BE2C (cell line): ENCODE measurements around the gene CLEC16A.
A peak's percentile ranks its signal among the peaks of the same experiment; 100 is the strongest.
"Not testable (repeated sequence)": the region's sequence is repeated elsewhere in the genome, so short reads cannot be mapped to it uniquely, and the experiment has no call there.

Source experiments
- DNase-seq: peaks from one replicate; pipeline ENCODE4 v3.0.0-alpha.2; 2020
- H3K27me3 ChIP-seq: fragments of 250-450 bp; sonication (Bioruptor Pico); 2 replicates; pipeline ENCODE4 v1.5.1; 2020; ENCODE audit warnings: mild to moderate bottlenecking
- H3K36me3 ChIP-seq: fragments of 250-450 bp; sonication (Bioruptor Pico); 2 replicates; pipeline ENCODE4 v1.5.1; 2020; ENCODE audit warnings: mild to moderate bottlenecking
- H3K4me1 ChIP-seq: fragments of 250-450 bp; sonication (Bioruptor Pico); 2 replicates; pipeline ENCODE4 v1.5.1; 2020
- H3K4me3 ChIP-seq: 2 replicates; pipeline ENCODE4 v1.5.1; 2011; ENCODE audit warnings: low read depth, low read length
- H3K9me3 ChIP-seq: fragments of 250-450 bp; sonication (Bioruptor Pico); 2 replicates; pipeline ENCODE4 v1.5.1; 2020
- CTCF ChIP-seq: IDR thresholded peaks from 2 replicates; pipeline ENCODE4 v1.5.1; 2012; ENCODE audit warnings: mild to moderate bottlenecking, low read depth, low read length

CLEC16A gene

GRCh38 chr16:10966129-10966528 lies 21.8 kb downstream of the CLEC16A start:
- Histone ChIP-seq H3K9me3 (no peaks in the 10 kb centered on the region), H3K4me1 (peaks cover 6% of the 10 kb centered on the region; the same call in 1 of the 2 replicates), H3K36me3 (peaks cover 21% of the 10 kb centered on the region), H3K27me3 (no peaks in the 10 kb centered on the region), H3K4me3 (no peak overlapping the region)
- TF ChIP-seq CTCF: no peak
- no peak for DNase-seq

- H3K9me3 ChIP-seq, H3K4me1 ChIP-seq, DNase-seq, H3K4me3 ChIP-seq, H3K27me3 ChIP-seq: not testable (repeated sequence)
- H3K36me3 ChIP-seq: peaks cover 24% of the 10 kb centered on the region
Measured at GRCh38 chr16:10966559-10966958, 22.2 kb downstream of the CLEC16A start.

- no peak for TF ChIP-seq CTCF
- H3K36me3 ChIP-seq: peaks cover 24% of the 10 kb centered on the region
- H3K27me3 ChIP-seq: no peaks in the 10 kb centered on the region
- DNase-seq: peak; percentile 46
- H3K4me1 ChIP-seq: peaks cover 15% of the 10 kb centered on the region
- no peak overlapping the region for H3K4me3 ChIP-seq
- H3K9me3 ChIP-seq: no peaks in the 10 kb centered on the region
Measured at GRCh38 chr16:10967986-10968385, 23.6 kb downstream of the CLEC16A start.

GRCh38 chr16:10968498-10968897 lies 24.1 kb downstream of the CLEC16A start:
- Histone ChIP-seq H3K4me3 (no peak overlapping the region), H3K27me3 (no peaks in the 10 kb centered on the region), H3K4me1 (peaks cover 15% of the 10 kb centered on the region), H3K36me3 (peaks cover 19% of the 10 kb centered on the region), H3K9me3 (no peaks in the 10 kb centered on the region)
- no peak for TF ChIP-seq CTCF
- no peak for DNase-seq

- Histone ChIP-seq H3K27me3 (no peaks in the 10 kb centered on the region), H3K4me1 (peaks cover 13% of the 10 kb centered on the region), H3K36me3 (peaks cover 15% of the 10 kb centered on the region), H3K9me3 (no peaks in the 10 kb centered on the region), H3K4me3 (no peak overlapping the region)
- DNase-seq: no peak
- TF ChIP-seq CTCF: no peak
Measured at GRCh38 chr16:10969615-10970014, 25.3 kb downstream of the CLEC16A start.

- Histone ChIP-seq H3K27me3 (no peaks in the 10 kb centered on the region), H3K4me3 (no peak overlapping the region), H3K36me3 (peaks cover 15% of the 10 kb centered on the region), H3K9me3 (no peaks in the 10 kb centered on the region), H3K4me1 (peaks cover 13% of the 10 kb centered on the region)
- TF ChIP-seq CTCF: no peak
- no peak for DNase-seq
Measured at GRCh38 chr16:10970065-10970464, 25.7 kb downstream of the CLEC16A start.

- Histone ChIP-seq H3K36me3 (peaks cover 14% of the 10 kb centered on the region), H3K27me3 (no peaks in the 10 kb centered on the region), H3K4me1 (peaks cover 13% of the 10 kb centered on the region), H3K9me3 (no peaks in the 10 kb centered on the region), H3K4me3 (no peak overlapping the region)
- TF ChIP-seq CTCF: peak; percentile 80
- peak; percentile 74 for DNase-seq
Measured at GRCh38 chr16:10971560-10971961, 27.2 kb downstream of the CLEC16A start.
